Calu3 (cell line): ENCODE measurements around the gene FAM118A. TPM values are rescaled to one million over a fixed set of nuclear protein-coding genes. Genes with fewer than 3 reads are reported as not detected.
"Not testable (repeated sequence)": the region's sequence is repeated elsewhere in the genome, so short reads cannot be mapped to it uniquely, and the experiment has no call there.

Source experiments
- BruUV-seq: library from RNA; stranded (reverse); fragments of 400-500 nt; replicated peaks from 2 replicates; lab custom pipeline; 2021; lab: Mats Ljungman, UMichigan
- CTCF ChIA-PET: fragments of 300-600 bp; sonication (Branson Sonifier 250); formaldehyde crosslinking; loops from one replicate; lab custom pipeline; 2022; ENCODE audit warnings: antibody characterized with exemption; lab: Charles Lee
- DNase-seq: peaks from one replicate; pipeline ENCODE4 v3.0.0; 2022
- H3K27ac Mint-ChIP-seq: one replicate; pipeline ENCODE4 v1.8.0; 2022; ENCODE audit warnings: mixed read lengths; ENCODE audit not compliant: unreplicated experiment
- H3K27me3 Mint-ChIP-seq: one replicate; pipeline ENCODE4 v1.8.0; 2022; ENCODE audit warnings: mixed read lengths; ENCODE audit not compliant: unreplicated experiment
- H3K36me3 Mint-ChIP-seq: one replicate; pipeline ENCODE4 v1.8.0; 2022; ENCODE audit warnings: mild to moderate bottlenecking, moderate library complexity, mixed read lengths; ENCODE audit not compliant: insufficient read depth, unreplicated experiment
- H3K4me1 Mint-ChIP-seq: one replicate; pipeline ENCODE4 v1.8.0; 2022; ENCODE audit warnings: mild to moderate bottlenecking, low read depth, mixed read lengths; ENCODE audit not compliant: unreplicated experiment
- H3K4me3 Mint-ChIP-seq: one replicate; pipeline ENCODE4 v1.8.0; 2022; ENCODE audit warnings: mild to moderate bottlenecking, low read depth, moderate library complexity, mixed read lengths; ENCODE audit not compliant: unreplicated experiment
- H3K9me3 Mint-ChIP-seq: one replicate; pipeline ENCODE4 v1.8.0; 2022; ENCODE audit warnings: low read depth, mixed read lengths; ENCODE audit not compliant: unreplicated experiment
- intact Hi-C: fragments of 100-400 bp; cut with micrococcal nuclease; formaldehyde crosslinking; loops from one replicate; pipeline ENCODE4 v1.10.0; 2022; ENCODE audit not compliant: unreplicated experiment
- total RNA-seq: library from RNA; stranded (reverse); gene quantifications from 2 replicates; pipeline ENCODE4 v1.2.3, GENCODE V29; 2022
- TF ChIP-seq, protein P1 (sequence below): fragments of 200-600 bp; IDR thresholded peaks from one replicate; pipeline ENCODE4 v1.8.0; 2022; ENCODE audit warnings: antibody characterized with exemption; ENCODE audit not compliant: unreplicated experiment

FAM118A gene
- total RNA-seq, 1 experiment from 2014 or later, result 35.0 TPM

DNA sequence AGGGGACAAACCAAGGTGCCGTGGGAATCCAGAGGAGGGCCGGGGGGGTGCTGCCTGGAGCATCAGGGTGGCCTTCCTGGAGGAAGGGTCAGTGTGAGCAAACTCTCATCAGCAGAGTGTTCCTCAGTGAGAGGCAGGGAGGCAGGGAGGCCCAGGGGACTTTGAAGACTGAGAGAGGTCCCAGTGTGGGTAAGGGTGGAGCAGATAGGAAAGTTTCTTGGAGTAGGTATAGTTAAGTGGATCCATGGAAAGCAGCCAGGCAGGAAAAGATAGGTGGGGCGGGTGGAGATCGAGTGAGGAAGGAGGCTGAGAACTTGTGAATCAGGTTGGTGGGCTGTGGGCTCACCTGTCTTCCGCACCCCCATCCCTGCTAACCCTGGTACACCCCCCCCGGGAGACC is 15.7 kb upstream of the FAM118A start:
- no TSS peak for BruUV-seq
- no peak overlapping the region for H3K4me3 Mint-ChIP-seq
- no peaks in the 10 kb centered on the region for H3K36me3 Mint-ChIP-seq

DNA sequence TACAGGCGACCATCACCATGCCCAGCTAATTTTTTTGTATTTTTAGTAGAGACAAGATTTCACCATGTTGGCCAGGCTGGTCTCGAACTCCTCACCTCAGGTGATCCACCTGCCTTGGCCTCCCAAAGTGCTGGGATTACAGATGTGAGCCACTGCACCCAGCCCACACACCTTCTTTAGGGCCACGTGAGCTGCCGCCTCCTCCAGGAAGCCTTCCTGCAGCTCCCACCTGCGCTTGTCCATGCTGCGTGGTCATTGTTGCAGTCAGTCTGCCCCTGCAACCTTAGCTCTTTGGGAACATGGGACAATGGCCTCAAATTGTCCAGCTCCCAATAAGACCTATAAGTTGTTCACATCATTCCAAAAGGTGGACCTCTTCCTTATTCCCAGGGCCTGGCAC is 14.7 kb upstream of the FAM118A start:
- intact Hi-C loops, H3K27ac Mint-ChIP-seq, DNase-seq, H3K4me3 Mint-ChIP-seq, BruUV-seq, H3K4me1 Mint-ChIP-seq, H3K36me3 Mint-ChIP-seq, H3K9me3 Mint-ChIP-seq: not testable (repeated sequence)
- CTCF ChIA-PET, result interaction anchor here (0.6 to 0.7 kb wide), 2 partner anchors 60 to 146 kb away, joined by 3 read pairs; no protein-coding TSS in a partner anchor
- peaks cover 50% of the 10 kb centered on the region for H3K27me3 Mint-ChIP-seq

More for the DNA sequence above, 15.7 kb upstream of the FAM118A start:
- no peak for DNase-seq
- H3K27me3 Mint-ChIP-seq, result peaks cover 40% of the 10 kb centered on the region
- TF ChIP-seq, protein P1, sequence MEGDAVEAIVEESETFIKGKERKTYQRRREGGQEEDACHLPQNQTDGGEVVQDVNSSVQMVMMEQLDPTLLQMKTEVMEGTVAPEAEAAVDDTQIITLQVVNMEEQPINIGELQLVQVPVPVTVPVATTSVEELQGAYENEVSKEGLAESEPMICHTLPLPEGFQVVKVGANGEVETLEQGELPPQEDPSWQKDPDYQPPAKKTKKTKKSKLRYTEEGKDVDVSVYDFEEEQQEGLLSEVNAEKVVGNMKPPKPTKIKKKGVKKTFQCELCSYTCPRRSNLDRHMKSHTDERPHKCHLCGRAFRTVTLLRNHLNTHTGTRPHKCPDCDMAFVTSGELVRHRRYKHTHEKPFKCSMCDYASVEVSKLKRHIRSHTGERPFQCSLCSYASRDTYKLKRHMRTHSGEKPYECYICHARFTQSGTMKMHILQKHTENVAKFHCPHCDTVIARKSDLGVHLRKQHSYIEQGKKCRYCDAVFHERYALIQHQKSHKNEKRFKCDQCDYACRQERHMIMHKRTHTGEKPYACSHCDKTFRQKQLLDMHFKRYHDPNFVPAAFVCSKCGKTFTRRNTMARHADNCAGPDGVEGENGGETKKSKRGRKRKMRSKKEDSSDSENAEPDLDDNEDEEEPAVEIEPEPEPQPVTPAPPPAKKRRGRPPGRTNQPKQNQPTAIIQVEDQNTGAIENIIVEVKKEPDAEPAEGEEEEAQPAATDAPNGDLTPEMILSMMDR, result no peak
- H3K9me3 Mint-ChIP-seq, result no peaks in the 10 kb centered on the region
- intact Hi-C loops, result no loop called here
- no peaks in the 10 kb centered on the region for H3K4me1 Mint-ChIP-seq
- CTCF ChIA-PET, result no interaction called here
- H3K27ac Mint-ChIP-seq, result no peak overlapping the region

GRCh38 chr22:45295492-45295891 is 14.2 kb upstream of the FAM118A start:
- intact Hi-C loops, result no loop called here
- H3K9me3 Mint-ChIP-seq, result no peaks in the 10 kb centered on the region
- H3K4me1 Mint-ChIP-seq, result no peaks in the 10 kb centered on the region
- TF ChIP-seq, protein P1, result no peak
- CTCF ChIA-PET, result interaction anchor here (0.6 kb wide), 1 partner anchor 60 kb away, joined by 3 read pairs; no protein-coding TSS in a partner anchor
- H3K4me3 Mint-ChIP-seq, result no peak overlapping the region
- BruUV-seq, result no TSS peak
- H3K27me3 Mint-ChIP-seq, result peaks cover 51% of the 10 kb centered on the region
- H3K36me3 Mint-ChIP-seq, result no peaks in the 10 kb centered on the region
- DNase-seq, result no peak
- H3K27ac Mint-ChIP-seq, result no peak overlapping the region

- Mint-ChIP-seq H3K36me3 (no peaks in the 10 kb centered on the region), H3K27me3 (peaks cover 51% of the 10 kb centered on the region), H3K9me3 (no peaks in the 10 kb centered on the region), H3K4me1 (peaks cover 3% of the 10 kb centered on the region), H3K4me3 (no peak overlapping the region), H3K27ac (no peak overlapping the region)
- CTCF ChIA-PET, result interaction anchor here (0.5 kb wide), 1 partner anchor 1462 kb away, joined by 3 read pairs; no protein-coding TSS in a partner anchor
- TF ChIP-seq, protein P1, result no peak
- BruUV-seq, result no TSS peak
- no peak for DNase-seq
- intact Hi-C loops, result no loop called here
Measured at GRCh38 chr22:45296628-45297297, 13.0 kb upstream of the FAM118A start.
